Activated gamma-delta T cell treated with anti-CD3 and anti-CD28 coated beads, Interleukin-2, amount 50 U/mL, for 16 hours (primary cell): ENCODE measurements around the gene MTA2.
"Not testable (repeated sequence)": the region's sequence is repeated elsewhere in the genome, so short reads cannot be mapped to it uniquely, and the experiment has no call there.

ENCODE experiments used
- DNase-seq: peaks from one replicate; pipeline ENCODE4 v3.0.0-alpha.2; 2020; ENCODE audit warnings: low read depth

MTA2 gene

DNA sequence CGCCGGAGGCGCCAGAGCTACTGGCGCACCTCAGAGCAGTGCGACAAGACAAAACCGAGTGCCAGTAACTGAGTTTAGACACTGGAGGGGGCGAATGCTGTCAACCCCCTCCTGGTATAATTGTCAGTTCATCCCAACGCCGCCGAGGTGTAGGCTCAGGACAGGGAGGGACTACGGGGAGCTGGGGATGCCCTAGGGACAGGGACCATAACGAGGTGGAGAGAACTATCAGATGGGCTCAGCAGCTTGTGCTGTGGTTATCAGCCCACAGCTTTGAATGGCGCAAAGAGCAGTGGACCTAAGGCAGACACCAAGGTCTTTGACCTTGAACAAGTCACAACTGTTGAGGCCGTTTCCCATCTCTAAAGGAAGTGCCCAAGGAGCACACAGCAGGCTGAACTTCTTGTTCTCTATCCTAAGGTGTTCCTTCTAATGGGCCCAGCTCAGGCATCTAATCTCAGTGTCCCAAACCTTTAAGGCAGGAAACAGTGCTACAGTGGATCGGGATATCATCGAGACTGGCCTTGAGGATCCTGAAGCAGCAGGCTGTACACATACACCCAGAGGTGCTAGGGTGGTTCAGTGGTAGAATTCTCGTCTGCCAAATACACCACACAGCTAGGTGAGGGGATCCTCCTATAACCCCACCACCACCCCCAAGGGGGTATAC is 9.4 kb downstream of the MTA2 start:
- DNase-seq = no peak

DNA sequence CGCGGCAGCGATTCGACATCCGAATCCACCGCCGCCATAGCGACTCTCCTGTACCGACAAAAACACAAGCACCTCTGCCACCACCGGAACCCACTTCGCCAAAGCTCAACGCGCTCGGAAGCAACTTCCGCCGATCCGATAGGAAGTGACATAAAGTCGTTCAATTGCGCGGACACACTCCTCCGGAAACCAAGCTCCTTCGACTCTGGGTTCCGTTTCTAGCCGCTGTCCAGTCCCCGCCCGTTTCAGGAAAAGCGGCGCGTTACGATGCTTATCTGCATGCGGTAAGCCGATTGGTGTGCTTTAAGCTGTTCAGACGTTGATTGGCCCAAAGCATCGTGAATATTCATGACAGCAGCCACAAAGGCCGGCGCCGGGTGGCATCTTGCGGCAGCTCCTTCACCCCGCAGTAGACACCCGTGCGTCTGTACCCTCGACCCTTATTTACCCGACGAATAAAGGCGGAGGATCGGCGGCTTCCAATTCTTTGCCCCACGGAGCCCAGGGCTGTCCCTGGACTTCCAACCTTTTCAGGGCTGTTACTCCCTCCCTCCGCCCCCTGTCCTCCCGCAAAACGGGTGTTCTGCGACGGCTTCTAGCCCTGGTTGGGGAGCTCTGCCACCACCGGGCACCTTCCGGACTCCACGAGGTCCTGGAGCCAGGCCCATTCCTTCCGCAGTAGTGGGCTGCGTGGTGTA is 10.1 kb downstream of the MTA2 start, which contains the start of gene TUT1:
TSS of gene TUT1 (minus strand) at position 76 of the 698 bp plus-strand sequence. CDS start at position 38, 38 bp downstream.
- peak; percentile 94 for DNase-seq

DNA sequence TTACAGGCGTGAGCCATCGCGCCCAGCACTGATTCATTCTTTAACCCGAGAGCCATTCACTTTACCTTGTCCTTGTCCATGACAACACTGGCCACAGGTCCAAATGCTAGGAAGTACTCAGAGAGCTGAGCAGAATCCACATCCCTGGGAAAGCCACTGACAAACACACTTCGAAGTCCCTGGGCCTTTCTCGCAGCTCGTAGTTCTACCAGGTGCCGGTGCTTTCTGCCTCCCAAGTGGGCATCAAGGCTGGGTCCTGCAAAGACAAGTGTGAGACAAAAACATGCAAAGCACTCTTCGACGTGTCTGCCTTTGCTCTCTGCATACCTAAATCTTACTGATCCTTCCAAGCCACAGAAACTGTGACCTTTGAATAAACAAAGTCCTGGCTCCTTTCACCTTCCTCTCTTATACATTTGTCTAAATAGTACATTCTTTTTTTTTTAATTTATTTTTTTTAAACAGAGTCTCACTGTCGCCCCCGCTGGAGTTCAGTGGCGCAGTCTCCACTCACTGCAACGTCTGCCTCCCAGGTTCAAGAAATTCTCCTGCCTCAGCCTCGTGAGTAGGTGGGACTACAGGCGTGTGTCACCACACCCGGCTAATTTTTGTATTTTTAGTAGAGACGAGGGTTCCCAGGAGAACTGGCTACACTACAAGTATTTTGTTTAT is 12.6 kb downstream of the MTA2 start:
- no peak for DNase-seq

DNA sequence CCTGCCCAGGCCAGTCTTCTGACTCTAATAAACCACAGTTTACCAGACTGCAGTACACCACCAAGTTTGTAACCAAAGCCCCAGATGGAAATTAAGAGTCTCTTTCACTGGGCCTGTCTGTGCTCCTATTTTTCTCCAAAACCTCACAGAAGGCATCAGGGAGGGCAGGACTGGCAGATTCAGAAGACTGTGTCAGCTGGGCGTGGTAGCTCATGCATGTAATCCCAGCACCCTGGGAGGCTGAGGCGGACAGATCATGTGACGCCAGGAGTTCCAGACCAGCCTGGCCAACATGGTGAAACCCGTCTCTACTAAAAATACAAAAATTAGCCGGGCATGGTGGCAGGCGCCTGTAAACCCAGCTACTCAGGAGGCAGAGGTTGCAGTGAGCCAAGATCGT is 16.3 kb downstream of the MTA2 start:
- DNase-seq = not testable (repeated sequence)

DNA sequence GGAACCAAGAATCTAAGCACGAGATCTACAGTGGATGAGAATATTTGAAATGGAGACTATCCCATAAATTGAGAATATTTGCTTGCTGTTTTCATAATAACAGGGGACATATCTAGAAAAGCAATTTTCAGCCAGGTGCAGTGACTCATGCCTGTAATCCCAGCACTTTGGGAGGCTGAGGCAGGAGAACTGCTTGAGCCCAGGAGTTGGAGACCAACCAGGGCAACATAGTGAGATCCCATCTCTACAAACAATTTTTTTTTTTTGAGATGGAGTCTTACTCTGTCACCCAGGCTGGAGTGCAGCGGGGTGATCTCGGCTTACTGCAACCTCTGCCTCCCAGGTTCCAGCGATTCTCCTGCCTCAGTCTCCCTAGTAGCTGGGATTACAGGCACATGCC is 19.9 kb downstream of the MTA2 start:
- DNase-seq = not testable (repeated sequence)

DNA sequence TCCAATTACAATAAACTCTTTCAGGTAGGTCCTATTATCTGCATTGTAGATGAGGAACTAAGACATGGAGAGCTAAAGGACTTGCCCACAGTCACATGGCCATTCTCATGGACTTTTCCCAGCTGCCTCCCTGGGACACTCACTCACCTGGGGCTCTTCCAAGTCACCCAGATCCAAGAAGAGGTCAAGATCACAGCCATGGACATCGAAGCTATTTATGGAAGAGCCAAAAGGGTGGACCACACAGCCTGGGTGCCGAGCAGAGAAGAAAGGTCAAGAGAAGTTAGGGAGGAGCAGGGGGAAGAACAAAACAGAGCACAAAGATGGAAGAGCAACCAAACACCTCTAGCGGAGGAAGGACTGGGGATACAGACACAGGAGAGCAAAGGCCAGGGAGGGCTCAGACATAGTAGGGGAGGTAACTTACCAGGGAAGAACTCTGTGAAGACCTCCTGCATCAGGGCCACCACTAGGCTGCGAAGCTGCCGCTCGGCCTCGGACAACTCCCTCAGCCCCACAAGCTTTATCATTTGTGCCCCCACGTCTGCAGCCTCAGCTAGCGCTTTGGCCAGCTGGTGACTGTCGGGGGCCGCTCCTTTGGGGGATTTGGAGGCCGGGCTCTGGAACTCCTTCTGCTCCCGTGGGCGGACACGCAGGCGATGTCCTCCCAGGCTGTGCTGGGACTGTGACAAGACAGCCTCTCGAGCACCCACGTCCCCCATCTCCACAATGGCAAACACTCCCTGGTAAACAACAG is 20.5 kb downstream of the MTA2 start:
- DNase-seq = no peak

DNA sequence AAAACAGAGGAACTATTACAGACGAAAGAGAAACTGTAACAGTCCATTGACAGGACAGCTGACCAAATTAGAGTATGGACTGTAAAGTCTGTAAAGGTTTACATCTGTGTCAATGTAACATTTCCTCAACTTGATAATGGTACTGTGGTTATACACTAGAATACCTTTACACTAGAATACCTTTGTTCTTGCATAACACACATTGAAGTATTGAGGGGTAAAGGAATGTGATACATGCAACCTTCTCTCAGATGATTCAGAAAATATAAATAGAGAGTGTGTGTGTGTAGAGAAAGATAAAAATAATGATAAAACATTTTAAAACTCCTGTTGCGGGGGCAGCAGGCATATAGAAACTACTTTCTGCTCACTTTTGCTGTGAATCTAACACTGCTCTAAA is 22.4 kb downstream of the MTA2 start:
- DNase-seq = no peak

DNA sequence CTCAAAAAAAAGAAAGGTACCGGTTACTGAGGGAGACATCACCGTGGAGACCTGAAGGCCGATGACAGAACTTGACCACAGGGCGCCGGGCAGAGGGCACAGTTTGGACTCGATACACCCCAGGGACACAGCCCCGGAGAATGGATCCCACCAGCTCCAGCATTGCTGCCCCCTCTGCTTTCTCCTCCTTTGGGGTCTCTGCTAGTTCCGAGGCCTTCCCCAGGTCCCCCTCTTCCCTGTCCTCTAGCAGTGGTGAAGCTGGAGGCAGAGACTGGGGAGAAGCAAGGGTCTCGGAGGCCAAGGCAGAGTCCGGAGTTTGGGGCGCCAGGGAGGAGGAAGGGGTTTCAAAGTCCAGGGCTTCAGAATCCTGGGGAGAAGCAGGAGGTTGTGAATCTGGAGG is 23.1 kb downstream of the MTA2 start:
- no peak for DNase-seq

DNA sequence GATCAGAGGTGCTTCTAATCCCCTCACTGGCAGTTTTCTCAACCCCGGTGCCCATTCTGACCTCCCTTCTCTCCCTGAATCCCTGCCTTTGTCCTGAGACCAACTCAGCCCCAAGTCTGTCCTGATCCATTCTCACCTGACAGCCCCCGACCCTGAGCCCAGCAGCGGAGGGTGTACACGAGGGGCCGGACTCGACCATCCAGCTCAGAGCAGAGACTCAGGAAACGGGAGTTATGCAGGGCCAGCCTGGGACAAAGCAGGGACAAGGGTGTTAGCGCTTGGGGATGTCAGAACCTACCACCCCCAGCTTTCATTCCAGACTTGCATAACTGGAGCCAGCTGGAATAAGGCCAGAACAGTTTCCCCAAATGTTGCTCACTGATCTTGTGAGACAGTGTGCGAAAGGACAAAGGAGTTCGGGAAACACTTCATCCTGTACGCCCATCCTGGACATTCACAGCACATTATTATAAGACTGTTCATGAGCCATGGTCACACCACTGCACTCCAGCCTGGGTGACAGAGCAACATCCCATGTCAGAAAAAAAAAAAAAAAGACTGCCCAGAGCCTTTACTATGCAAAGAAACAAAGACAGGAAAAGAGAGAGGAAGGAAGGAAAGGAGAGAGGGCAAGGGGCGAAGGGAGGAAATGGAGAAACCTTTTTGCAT is 24.5 kb downstream of the MTA2 start:
- DNase-seq = no peak

DNA sequence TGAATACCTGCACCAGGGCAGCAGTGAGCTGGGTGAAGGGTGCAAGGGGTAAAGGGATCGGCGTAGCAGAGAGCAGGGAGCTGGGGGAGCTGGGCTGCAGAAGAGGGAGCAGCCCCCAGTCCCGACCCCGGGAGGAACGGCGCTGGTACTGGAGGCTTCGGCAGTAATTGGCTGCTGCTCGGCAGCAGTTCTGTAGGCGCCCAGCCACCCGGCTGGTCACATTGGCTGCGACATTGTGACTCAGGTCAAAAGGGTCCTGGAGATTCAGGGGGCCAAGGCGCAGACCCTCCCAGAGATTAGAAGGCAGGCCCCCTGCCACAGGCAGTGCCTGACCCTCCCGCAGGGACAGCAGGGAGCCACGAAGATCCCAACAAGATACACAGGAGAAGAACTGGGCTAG is 25.8 kb downstream of the MTA2 start:
- DNase-seq = no peak

DNA sequence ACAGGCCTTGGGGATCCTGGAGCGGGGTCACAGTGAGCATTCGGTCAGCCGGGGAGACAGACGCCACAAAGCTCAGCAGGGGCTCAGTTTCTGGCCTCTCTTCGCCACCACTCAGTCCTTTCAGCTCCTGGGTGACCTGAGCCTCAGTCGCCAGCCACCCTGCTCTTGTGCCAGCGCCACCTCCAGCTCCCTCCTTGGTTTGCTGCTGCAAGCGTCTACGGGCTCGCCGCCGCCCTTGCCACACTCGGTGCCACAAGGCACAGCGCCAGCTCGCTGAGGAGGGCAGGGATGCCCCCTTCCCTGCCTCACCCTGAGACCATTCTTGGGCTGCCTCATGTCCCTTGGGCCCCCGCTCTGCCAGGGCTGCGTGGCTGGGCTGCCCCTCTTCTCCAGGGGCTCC is 26.5 kb downstream of the MTA2 start:
- DNase-seq = no peak

DNA sequence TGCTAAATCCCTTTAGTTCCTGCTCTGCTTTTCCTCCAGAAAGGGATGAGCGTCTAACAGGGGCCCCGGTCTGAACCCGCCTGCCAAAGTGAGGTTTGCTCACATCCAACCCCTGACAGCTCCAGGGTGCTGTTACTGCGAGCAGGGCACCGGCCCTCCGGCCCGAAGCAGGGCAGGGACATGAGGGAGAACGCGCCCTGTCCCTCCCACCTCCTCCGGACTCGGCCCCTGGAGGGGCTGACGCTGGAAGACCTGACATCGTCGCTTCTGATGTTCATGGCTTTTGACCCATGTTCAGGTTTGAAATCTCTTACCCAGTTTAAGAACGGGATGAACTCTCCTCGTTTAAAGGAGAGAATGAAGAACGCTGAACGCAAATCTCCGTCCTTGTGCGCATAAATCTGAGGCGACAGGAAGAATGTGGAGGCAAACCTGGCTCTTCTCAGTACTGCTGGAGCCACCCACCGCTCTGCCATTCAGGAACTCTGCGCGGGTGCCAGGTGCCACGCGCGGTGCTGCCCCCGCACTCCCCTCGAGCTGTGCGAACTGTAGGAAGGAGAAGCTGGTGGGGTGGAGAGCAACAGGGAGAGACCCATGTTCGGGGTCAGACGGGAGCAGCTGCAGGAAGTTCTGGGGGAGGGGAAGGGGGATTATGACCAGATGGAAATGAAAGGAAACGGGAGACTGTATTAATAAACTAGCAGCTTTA is 27.1 kb downstream of the MTA2 start:
- no peak for DNase-seq

DNA sequence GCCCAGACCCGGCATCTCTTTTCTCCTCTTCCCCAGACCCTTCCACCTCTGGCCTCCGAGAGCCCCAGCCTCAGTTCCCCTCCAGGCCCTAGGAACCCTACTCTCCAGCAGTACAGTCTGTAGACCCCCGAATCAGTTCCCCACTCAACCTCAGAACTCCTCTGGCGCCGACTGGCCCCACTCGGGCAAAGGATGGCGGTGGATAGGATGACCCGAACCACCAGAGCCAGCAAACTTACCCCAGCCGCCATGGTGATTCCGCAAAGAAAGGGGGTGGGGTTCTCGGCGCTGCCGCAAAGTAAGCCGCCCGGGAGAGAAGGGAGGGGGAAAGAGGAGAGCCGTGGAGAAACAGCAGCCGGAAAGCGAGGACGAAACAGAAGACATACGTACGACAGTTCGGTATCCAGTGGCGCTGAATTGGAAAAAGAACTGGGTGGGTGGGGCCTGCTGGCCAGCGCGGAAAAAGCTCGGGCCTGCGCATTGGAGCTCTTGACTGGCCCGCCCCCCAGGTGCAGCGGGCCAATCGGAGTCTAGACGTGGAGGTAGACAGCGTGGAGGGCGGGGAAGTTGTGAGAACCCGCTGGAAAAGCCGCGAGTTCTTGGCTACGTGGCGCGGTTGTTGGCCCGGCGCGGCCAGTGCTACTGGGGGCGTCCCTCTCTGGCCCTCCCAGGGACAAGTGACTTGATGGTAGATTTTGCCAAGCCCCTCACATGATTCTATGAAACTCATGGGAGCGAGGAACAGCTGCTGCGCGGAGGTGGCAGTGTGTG is 27.9 kb downstream of the MTA2 start, which contains the start of gene EEF1G:
TSS of gene EEF1G (minus strand) at position 300 of the 771 bp plus-strand sequence. CDS start at position 251, 49 bp downstream.
- peak; percentile 97 for DNase-seq

DNA sequence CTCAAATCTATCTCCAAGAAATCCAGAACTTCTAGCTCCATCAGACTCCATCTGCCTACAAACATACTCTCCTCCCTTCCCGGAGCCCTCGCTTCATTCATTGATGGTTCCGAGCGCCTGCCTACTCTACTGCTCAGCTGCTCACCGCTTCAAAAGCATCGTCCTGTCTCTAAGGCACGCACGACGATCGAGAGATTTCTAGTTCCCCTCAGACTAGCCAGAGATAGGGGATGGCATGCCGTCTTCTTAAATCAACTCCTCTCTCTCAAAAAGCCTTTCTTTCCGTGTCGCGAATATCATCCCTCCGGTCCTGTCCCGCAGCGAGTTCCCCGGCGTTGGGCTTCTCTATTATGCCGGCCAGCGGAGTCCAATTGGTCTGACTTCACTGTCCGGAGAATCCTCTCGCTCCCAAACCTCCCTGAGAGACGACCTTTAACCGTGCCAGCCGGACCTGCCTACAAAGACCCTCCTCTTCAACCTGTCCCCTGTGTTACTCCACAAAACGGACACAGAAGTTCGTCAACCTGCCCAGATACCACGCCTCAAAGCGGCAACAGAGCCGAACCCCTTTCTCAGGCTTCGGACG is 28.6 kb downstream of the MTA2 start:
- no peak for DNase-seq

DNA sequence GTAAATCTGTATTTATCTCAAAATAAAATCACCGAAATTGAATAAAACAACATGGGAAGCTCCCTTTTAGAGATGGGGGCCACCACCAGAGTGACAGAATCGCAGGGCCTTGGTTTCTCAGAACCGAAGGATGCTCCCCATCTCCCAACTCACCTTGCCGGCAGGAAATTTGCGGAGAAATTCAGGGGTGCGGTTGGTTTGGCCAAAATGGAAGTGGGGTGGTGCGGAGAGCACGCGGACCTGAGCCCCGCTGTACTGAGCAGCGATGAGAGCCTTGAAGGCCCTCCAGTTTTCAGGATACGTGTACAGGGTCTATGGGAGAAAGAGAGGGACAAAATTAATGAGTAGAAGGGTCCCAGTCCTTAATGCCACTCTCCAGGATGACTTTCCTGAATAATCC is 29.2 kb downstream of the MTA2 start:
- DNase-seq = no peak

DNA sequence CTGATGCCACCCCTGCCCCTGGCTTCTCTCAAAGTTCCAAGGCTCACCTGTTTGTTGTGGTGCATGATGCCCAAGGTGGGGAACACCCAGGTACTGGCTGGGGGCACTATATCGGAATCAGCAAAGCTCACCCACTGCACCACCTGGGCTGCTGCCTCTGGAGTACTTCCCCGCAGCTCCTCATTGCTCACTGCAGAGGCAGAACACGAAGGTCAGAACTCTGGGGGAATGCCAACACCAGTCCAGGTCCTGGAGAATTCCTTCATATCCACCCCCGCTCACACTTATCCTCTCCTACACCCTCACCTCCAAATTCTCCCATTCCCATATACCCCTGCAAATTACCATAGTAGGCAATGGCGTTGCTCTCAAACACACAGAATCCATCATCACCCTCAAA is 30.2 kb downstream of the MTA2 start:
- DNase-seq = not testable (repeated sequence)

DNA sequence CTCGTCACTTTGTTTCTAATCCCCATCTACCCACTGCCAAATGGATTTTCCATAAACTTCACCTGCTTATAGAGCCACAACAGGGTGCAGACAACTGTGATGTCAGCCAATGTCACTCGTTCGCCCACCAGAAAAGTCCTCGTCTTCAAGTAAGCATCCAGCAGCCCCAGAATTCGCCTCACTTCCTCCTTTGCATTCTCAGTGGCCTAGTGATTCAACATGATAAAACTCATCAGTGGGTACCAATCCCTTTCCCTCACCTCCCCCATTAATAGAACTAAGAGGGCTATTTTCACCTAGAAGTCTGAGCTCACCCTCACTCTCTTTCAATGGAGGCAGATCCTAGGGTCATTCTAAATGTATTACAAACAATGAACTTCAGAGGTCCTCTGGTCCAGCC is 30.8 kb downstream of the MTA2 start:
- not testable (repeated sequence) for DNase-seq

DNA sequence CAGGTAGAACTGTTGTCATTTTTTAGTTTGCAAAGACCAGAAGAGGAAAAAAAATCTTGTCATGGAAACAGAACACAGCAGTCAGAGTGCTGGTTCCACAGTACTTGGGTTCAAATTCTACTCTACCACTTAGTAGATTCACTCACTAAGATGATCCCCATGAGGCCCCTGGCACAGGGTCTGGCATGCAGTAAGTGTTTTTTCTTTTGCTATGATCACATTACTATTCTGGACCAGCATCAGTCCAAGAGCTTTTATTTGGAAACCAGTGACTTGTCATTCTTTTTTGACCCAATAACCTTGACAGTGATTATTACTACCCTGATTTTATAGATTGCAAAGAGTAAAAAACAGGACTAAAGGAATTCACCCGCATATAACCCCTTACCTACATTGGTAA is 32.1 kb downstream of the MTA2 start:
- DNase-seq = no peak

DNA sequence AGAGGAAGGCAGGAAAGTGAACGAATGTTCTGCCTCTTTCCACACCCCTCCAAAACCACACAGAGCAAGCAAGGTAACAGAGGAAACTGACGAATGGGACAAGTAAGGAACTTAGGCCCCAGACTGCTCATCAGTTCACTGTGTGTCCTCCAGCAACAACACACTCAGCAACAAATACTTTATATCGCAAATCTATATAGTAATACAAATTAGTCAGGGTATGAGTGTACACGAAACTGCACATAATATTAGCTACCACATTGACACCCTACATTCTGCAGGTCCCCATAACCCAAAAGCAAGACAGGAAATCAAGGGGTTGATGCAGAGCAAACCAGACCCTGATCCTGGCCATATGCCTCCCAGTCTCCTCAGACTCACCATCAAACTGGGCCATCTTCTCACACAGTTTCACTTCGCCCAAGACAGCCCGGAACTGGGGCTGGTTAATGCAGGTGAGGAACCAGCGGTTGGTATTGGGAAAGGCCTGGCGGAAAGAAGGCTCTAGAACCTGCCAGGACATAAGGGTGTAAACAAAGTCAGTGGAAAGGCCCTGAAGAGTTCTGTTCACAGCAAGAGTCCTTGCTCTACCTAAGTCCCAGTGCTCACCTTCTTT is 34.5 kb downstream of the MTA2 start:
- no peak for DNase-seq

DNA sequence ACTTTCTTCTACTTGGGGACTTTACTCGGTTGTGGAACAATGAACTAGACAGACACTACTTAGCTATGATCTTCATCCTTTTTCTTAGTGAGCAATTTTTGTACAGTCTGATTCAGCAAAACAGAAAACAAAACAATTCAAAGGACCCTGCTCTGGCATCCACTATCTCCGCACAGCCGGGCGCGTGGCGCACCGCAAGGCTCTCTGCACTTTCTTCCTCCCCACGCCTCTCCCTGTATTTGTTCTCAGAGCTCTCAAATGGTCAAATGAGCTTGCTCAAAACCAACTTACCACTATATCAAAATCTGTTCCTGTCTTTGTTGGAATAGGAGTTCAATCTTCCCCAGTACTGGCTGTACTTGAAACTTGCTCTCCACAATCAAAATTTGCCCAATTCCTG is 35.4 kb downstream of the MTA2 start:
- DNase-seq = no peak
